Left lung (tissue), 10 donors: Measurements from ENCODE around the gene PROZ. TPM values are rescaled to one million over a fixed set of nuclear protein-coding genes. Genes with fewer than 3 reads are reported as not detected.

Source experiments
- ATAC-seq: fragments of 200-7000 bp; cut with Tn5 transposase; one replicate; pipeline ENCODE4 v1.9.1; 2020; ENCODE audit warnings: moderate library complexity
- DNase-seq, 4 donors: peaks; one replicate each; pipeline ENCODE4 v3.0.0-alpha.2; 2013 to 2020
- H3K27ac ChIP-seq, 2 donors: fragments of 200-600 bp; sonication (generic) in 1 of 2; one replicate each; pipeline versions ENCODE4 v1.5.0 to v1.8.0; 2020 to 2021
- H3K27me3 ChIP-seq, 2 donors: fragments of 200-600 bp; sonication (generic) in 1 of 2; one replicate each; pipeline versions ENCODE4 v1.5.0 to v1.8.0; 2020 to 2021
- H3K36me3 ChIP-seq, 2 donors: fragments of 200-600 bp; sonication (generic) in 1 of 2; one replicate each; pipeline versions ENCODE4 v1.5.0 to v1.8.0; 2020 to 2021
- H3K4me1 ChIP-seq, 2 donors: fragments of 200-600 bp; one replicate each; pipeline ENCODE4 v1.8.0; 2021
- H3K4me3 ChIP-seq, 2 donors: fragments of 200-600 bp; sonication (generic) in 1 of 2; one replicate each; pipeline versions ENCODE4 v1.5.0 to v1.8.0; 2020 to 2021; ENCODE audit warnings: mild to moderate bottlenecking in 1 of 2
- H3K9me3 ChIP-seq, 2 donors: fragments of 200-600 bp; sonication (generic) in 1 of 2; one replicate each; pipeline versions ENCODE4 v1.5.0 to v1.8.0; 2020 to 2021
- CTCF ChIP-seq, 2 donors: fragments of 200-600 bp; sonication (generic) in 1 of 2; IDR thresholded peaks; one replicate each; pipeline versions ENCODE4 v1.5.0 to v1.8.0; 2021; ENCODE audit warnings: antibody characterized with exemption in 2 of 2
- intact Hi-C, 2 donors: fragments of 100-400 bp; cut with DNase I; formaldehyde crosslinking; loops; one replicate each; pipeline versions ENCODE4 v1.11.2 to v1.14.2; 2022
- polyA plus RNA-seq, 6 donors: library from polyadenylated mRNA; unstranded; fragments of 120-200 nt; gene quantifications; one replicate each; pipeline ENCODE4 v1.2.1, GENCODE V29; 2013; ENCODE audit not compliant: insufficient read length in 6 of 6
- total RNA-seq, 2 donors: library from RNA; stranded (reverse); fragmentation: NEBNext Ultra II Directional; extraction: Animal tissue kit (Norgen Biotek cat#: 25700); gene quantifications; one replicate each; pipeline ENCODE4 v1.2.1, GENCODE V29; 2021
- donor health status: DM: no; HTN: yes; CAD: no.
- donor health status: DM: no; HTN: no; CAD: no.

Gene PROZ
- total and polyA plus RNA-seq, 8 donors = 0.13 to 0.55 (median 0.27) TPM; not detected in 2

GRCh38 chr13:113183450-113184129 is 25.1 kb downstream of the PROZ start:
- H3K9me3 ChIP-seq = no peaks in the 10 kb centered on the region
- H3K4me3 ChIP-seq = no peak overlapping the region
- H3K36me3 ChIP-seq = peaks cover 0 to 71% of the 10 kb centered on the region in 2 donors
- H3K4me1 ChIP-seq = peaks cover 0 to 24% of the 10 kb centered on the region in 2 donors
- H3K27me3 ChIP-seq = no peaks in the 10 kb centered on the region
- H3K27ac ChIP-seq = no peak overlapping the region
- DNase-seq (no peak), ATAC-seq (no peak)
- TF ChIP-seq CTCF (IDR thresholded peaks at IDR 0.05) = no peak
- intact Hi-C loops = no loop called here

GRCh38 chr13:113184568-113185440 is 26.4 kb downstream of the PROZ start:
- ATAC-seq = no peak
- Histone ChIP-seq H3K27me3 (no peaks in the 10 kb centered on the region), H3K4me3 (no peak overlapping the region), H3K4me1 (peaks cover 0 to 24% of the 10 kb centered on the region in 2 donors), H3K36me3 (peaks cover 0 to 71% of the 10 kb centered on the region in 2 donors), H3K27ac (no peak overlapping the region), H3K9me3 (no peaks in the 10 kb centered on the region)
- DNase-seq = no peak
- intact Hi-C loops = no loop called here
- TF ChIP-seq CTCF (IDR thresholded peaks at IDR 0.05) = no peak

GRCh38 chr13:113186061-113186900 is 27.8 kb downstream of the PROZ start:
- no peaks in the 10 kb centered on the region for H3K27me3 ChIP-seq
- no peak for ATAC-seq
- H3K4me1 ChIP-seq = peaks cover 0 to 24% of the 10 kb centered on the region in 2 donors

GRCh38 chr13:113187263-113187669 is 28.8 kb downstream of the PROZ start:
- no peak for TF ChIP-seq CTCF (IDR thresholded peaks at IDR 0.05)
- peak in 2 of 4 donors; percentile 82 to 89 for DNase-seq
- Histone ChIP-seq H3K4me3 (no peak overlapping the region), H3K4me1 (peaks cover 0 to 24% of the 10 kb centered on the region in 2 donors), H3K27ac (peak overlapping the region; percentile 15 to 77), H3K27me3 (no peaks in the 10 kb centered on the region), H3K9me3 (no peaks in the 10 kb centered on the region), H3K36me3 (peaks cover 0 to 70% of the 10 kb centered on the region in 2 donors)
- ATAC-seq = peak; percentile 94
- intact Hi-C loops = no loop called here

More at GRCh38 chr13:113186061-113186900, 27.8 kb downstream of the PROZ start:
- no peak for TF ChIP-seq CTCF (IDR thresholded peaks at IDR 0.05)
- no peak for DNase-seq
- intact Hi-C loops = no loop called here
- H3K36me3 ChIP-seq = peaks cover 0 to 71% of the 10 kb centered on the region in 2 donors
- H3K9me3 ChIP-seq = no peaks in the 10 kb centered on the region
- H3K27ac ChIP-seq = peak overlapping the region in 1 of 2 donors; percentile 77
- no peak overlapping the region for H3K4me3 ChIP-seq
